HG02884 (cell line): ENCODE measurements around the gene PALM2AKAP2.
"Not testable (repeated sequence)": the region's sequence is repeated elsewhere in the genome, so short reads cannot be mapped to it uniquely, and the experiment has no call there.

Experiments
- ATAC-seq: cut with Tn5 transposase; IDR thresholded peaks from one replicate; pipeline ENCODE4 v1.9.1; 2021; ENCODE audit warnings: mild to moderate bottlenecking, moderate library complexity; ENCODE audit not compliant: unreplicated experiment

PALM2AKAP2 gene

GRCh38 chr9:109801484-109801883 lies 21.5 kb downstream of the PALM2AKAP2 start:
- no peak for ATAC-seq

GRCh38 chr9:109802491-109802890 lies 22.5 kb downstream of the PALM2AKAP2 start:
- no peak for ATAC-seq

- no peak for ATAC-seq
Observed at GRCh38 chr9:109805050-109805449, 25.1 kb downstream of the PALM2AKAP2 start.

GRCh38 chr9:109806506-109807115 lies 26.6 kb downstream of the PALM2AKAP2 start:
- no peak for ATAC-seq

GRCh38 chr9:109811876-109812275 lies 31.9 kb downstream of the PALM2AKAP2 start:
- ATAC-seq, result no peak

DNA sequence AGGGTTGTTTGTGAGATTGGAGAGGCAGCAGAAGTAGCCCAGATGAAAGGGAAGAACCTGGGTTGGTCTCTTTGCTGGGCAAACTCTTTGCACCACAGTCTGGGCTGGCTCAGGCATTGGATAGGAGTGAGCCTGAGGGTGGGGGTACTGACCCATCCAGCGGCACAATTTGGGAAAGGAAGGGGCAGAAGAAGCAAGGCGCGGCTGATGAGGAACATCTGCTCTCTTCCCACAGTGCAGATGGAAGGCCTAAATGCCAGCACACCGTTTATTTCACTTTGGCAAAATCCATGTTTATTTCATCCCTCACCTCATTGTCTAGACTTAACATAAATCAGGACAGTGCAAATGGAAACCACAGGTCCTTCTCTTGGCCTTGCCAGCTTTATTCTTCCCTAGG lies 32.3 kb downstream of the PALM2AKAP2 start:
- ATAC-seq, result no peak

DNA sequence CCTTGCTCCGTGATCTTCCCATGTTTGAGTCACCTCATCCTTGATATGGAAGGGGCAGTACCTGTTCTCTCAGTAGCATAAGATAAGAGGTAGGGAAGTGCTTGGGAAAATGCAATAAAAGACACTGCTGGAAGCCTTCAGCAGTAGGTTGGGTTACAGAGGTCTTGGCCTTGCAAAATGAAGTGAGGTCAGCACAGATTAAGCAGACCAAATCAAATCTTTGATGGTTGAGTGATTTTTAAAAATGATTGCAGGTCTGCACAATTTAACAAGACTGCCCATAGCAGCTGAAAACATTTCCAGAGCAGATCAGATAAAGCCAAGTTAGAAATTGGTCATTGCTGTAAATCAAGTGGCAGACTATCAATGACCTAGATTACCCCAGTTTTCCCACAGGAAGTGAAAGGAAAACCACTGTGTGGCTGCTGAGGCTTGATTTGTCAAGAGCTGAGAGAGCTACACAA lies 32.9 kb downstream of the PALM2AKAP2 start:
- ATAC-seq, result no peak

DNA sequence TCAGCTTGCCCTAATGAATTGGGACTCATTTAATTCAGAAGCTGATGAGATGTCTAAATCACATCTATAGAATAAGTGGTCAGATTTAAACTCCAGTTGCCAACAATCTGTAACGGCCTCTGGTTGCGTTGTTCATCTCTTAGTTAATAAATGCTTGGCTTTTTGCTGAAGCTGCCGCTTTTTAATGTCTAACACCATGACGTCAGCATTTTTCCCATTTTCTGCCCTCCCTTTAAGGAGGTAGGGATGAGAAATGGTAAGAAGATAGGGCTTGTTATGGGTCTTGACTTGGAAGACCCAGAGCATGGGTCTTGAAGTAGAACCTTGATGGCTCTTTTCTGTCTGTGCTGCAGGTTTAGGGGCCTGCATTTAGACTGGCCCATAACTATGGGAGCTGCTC lies 33.3 kb downstream of the PALM2AKAP2 start:
- ATAC-seq, result no peak

DNA sequence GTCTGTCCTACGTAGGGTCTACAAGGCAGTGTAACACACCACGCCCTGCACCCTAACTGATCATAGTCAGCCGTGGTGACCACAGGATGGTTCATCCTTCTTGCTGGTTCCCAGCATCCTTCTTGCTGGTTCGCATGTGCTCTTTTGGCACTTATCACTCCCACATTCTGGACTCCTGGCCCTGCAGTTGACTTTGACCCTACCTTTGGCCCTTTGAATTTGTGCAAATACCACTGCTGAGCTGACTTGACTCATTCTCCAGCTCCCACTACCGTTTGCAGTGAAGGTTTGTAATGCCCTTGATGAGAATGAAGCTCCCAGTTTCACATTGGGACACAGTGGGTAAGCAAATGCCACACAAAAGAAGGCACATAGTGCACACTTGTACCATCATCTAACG lies 33.8 kb downstream of the PALM2AKAP2 start:
- ATAC-seq, result no peak

DNA sequence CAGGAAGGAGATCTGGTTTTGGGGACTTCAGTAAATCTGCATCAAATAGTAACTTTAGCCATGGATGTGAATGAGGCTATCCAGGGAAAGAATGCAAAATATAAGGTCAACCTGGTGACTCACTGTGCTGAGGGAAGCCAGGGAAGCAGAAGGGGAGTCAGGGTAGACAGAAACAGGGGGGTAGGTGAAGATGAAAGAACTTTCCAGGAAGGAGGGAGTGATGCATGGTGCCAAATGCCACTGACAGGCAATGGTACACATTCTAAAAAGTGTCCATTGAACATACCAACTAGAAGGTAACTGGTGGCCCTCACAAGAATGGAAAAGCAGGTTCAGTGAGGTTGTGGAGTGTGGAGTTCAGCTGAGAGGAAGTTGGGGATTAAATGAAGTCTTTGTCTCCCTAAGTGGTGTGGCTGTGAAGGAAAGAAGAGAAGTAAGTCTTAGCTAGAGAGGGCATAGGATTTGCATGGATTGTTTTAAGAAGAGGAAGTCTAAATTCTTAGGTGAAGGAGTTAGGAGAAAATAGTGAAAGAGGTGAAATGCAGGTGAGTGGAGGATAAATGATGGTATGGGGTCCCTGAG lies 35.5 kb downstream of the PALM2AKAP2 start:
- no peak for ATAC-seq

- ATAC-seq, result no peak
Observed at GRCh38 chr9:109816490-109816889, 36.5 kb downstream of the PALM2AKAP2 start.

GRCh38 chr9:109817146-109817845 lies 37.3 kb downstream of the PALM2AKAP2 start:
- ATAC-seq, result no peak

GRCh38 chr9:109817846-109818472 lies 38.0 kb downstream of the PALM2AKAP2 start:
- ATAC-seq, result peak; percentile 48

- no peak for ATAC-seq
Observed at GRCh38 chr9:109821711-109822110, 41.7 kb downstream of the PALM2AKAP2 start.

DNA sequence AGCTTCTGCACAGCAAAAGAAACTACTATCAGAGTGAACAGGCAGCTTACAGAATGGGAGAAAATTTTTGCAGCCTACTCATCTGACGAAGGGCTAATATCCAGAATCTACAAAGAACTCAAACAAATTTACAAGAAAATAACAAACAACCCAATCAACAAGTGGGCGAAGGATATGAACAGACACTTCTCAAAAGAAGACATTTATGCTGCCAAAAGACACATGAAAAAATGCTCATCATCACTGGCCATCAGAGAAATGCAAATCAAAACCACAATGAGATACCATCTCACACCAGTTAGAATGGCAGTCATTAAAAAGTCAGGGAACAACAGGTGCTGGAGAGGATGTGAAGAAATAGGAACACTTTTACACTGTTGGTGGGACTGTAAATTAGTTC lies 45.4 kb downstream of the PALM2AKAP2 start:
- ATAC-seq, result not testable (repeated sequence)

DNA sequence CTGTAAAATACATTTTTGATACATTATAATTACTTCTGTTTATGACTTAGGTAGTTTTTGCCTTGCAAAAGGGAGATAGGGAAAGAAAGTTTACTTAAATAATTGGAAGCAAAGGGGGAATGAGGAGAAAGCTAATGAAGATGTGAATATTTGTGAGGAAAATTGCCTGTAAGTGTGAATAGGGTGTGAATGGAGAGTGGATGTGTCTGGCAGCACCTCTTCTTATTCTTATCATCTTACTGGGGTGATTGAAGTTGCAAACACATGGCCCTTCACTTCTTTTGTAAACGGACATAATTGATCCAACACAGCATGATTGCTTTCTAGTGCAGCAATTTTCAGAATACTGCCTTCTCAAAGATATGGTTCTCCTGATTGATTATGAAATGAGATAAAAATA lies 46.6 kb downstream of the PALM2AKAP2 start:
- no peak for ATAC-seq

GRCh38 chr9:109828254-109828653 lies 48.3 kb downstream of the PALM2AKAP2 start:
- no peak for ATAC-seq
